NCI-H2107 treated with DMSO at 0.1 percent for 48 hours (cell line): ENCODE measurements around the gene SIX5.

ENCODE experiments used
- DNase-seq: peaks from one replicate; lab custom pipeline; 2025; ENCODE audit not compliant: unreplicated experiment; lab: John Stamatoyannopoulos, UW

SIX5 gene

GRCh38 chr19:45793178-45793564 is 24.1 kb upstream of the SIX5 start:
- no peak for DNase-seq

GRCh38 chr19:45792470-45793177 is 23.6 kb upstream of the SIX5 start, which contains the start of gene DMWD:
TSS of gene DMWD (minus strand) at chr19:45792845. CDS start at chr19:45792756, 89 bp downstream.
- DNase-seq = peak; percentile 93

GRCh38 chr19:45791744-45792469 is 22.9 kb upstream of the SIX5 start:
- DNase-seq = no peak

GRCh38 chr19:45790942-45791341 is 21.9 kb upstream of the SIX5 start:
- no peak for DNase-seq

- DNase-seq = no peak
Observed at GRCh38 chr19:45789035-45789786, 20.2 kb upstream of the SIX5 start.

- no peak for DNase-seq
Observed at GRCh38 chr19:45786533-45786894, 17.5 kb upstream of the SIX5 start.

- DNase-seq = no peak
Observed at GRCh38 chr19:45785781-45786532, 16.9 kb upstream of the SIX5 start.

- no peak for DNase-seq
Observed at GRCh38 chr19:45785097-45785496, 16.0 kb upstream of the SIX5 start.

- DNase-seq = no peak
Observed at GRCh38 chr19:45784096-45784495, 15.0 kb upstream of the SIX5 start.

- DNase-seq = no peak
Observed at GRCh38 chr19:45782820-45783785, 14.1 kb upstream of the SIX5 start.

- DNase-seq = no peak
Observed at GRCh38 chr19:45782162-45782691, 13.2 kb upstream of the SIX5 start, which contains the start of gene DMPK. TSS of gene DMPK (minus strand) at chr19:45782490. CDS start at chr19:45782352, 138 bp downstream.

GRCh38 chr19:45781214-45782161 is 12.4 kb upstream of the SIX5 start:
- DNase-seq = peak; percentile 47

- no peak for DNase-seq
Observed at GRCh38 chr19:45780448-45781213, 11.6 kb upstream of the SIX5 start.

- DNase-seq = no peak
Observed at GRCh38 chr19:45780146-45780447, 11.0 kb upstream of the SIX5 start.

GRCh38 chr19:45779231-45780145 is 10.4 kb upstream of the SIX5 start:
- peak; percentile 13 for DNase-seq

GRCh38 chr19:45778010-45778661 is 9.1 kb upstream of the SIX5 start:
- no peak for DNase-seq
